Cardiac fibroblast (primary cell): ENCODE data around the gene MOGAT1.

ENCODE experiments used
- DNase-seq, 2 donors: peaks; one replicate each; pipeline versions ENCODE4 v3.0.0 to v3.0.0-alpha.2; 2010; ENCODE audit warnings: low read depth in 2 of 2
- H3K4me3 ChIP-seq, 2 donors: replicated peaks in 1 of 2; 1 replicate in 1 of 2; 2 replicates in 1 of 2; pipeline ENCODE4 v1.5.1; 2011; ENCODE audit warnings: low read depth in 2 of 2, low read length in 2 of 2, mild to moderate bottlenecking in 2 of 2, moderate library complexity in 1 of 2
- CTCF ChIP-seq: IDR thresholded peaks from one replicate; pipeline ENCODE4 v1.5.1; 2011; ENCODE audit warnings: low read depth, mild to moderate bottlenecking, low read length, inconsistent platforms

Gene MOGAT1

GRCh38 chr2:222708274-222708710 lies 36.8 kb downstream of the MOGAT1 start:
- no peak overlapping the region for H3K4me3 ChIP-seq
- DNase-seq = peak; percentile 83 to 87
- TF ChIP-seq CTCF = peak; percentile 89

- peak; percentile 98 to 99 for DNase-seq
- peak overlapping the region in 1 of 2 donors; percentile 34 for H3K4me3 ChIP-seq
- no peak for TF ChIP-seq CTCF
Measured at GRCh38 chr2:222709191-222709891, 37.9 kb downstream of the MOGAT1 start.

GRCh38 chr2:222710736-222711135 lies 39.3 kb downstream of the MOGAT1 start:
- H3K4me3 ChIP-seq = no peak overlapping the region
- no peak for DNase-seq
- TF ChIP-seq CTCF = no peak

GRCh38 chr2:222711315-222711940 lies 40.0 kb downstream of the MOGAT1 start:
- no peak for TF ChIP-seq CTCF
- no peak for DNase-seq
- no peak overlapping the region for H3K4me3 ChIP-seq

- no peak for TF ChIP-seq CTCF
Measured at GRCh38 chr2:222713002-222713401, 41.5 kb downstream of the MOGAT1 start.

GRCh38 chr2:222714361-222715241 lies 43.1 kb downstream of the MOGAT1 start:
- DNase-seq = peak; percentile 33 to 71
- no peak for TF ChIP-seq CTCF
- H3K4me3 ChIP-seq = no peak overlapping the region

More at GRCh38 chr2:222713002-222713401, 41.5 kb downstream of the MOGAT1 start:
- peak in 1 of 2 donors; percentile 52 for DNase-seq
- H3K4me3 ChIP-seq = no peak overlapping the region
